Measurements from ENCODE around the gene ZNF3. TPM values are rescaled to one million over a fixed set of nuclear protein-coding genes. Genes with fewer than 3 reads are reported as not detected.

ZNF3 gene
- total RNA-seq = 16.0 and 33.5 TPM in 2 replicates

GRCh38 chr7:100081535-100082102 lies at the start of gene ZNF3:
Gene ZNF3, minus strand, starts transcription at chr7:100081723. Its CDS starts 4,366 bp downstream, at chr7:100077357.

GRCh38 chr7:100126931-100127865 lies 45.7 kb upstream of the ZNF3 start, which contains the start of gene MBLAC1:
Gene MBLAC1, plus strand, starts transcription at chr7:100126967. Its CDS starts 429 bp downstream, at chr7:100127396.

GRCh38 chr7:100119072-100119969 lies 37.8 kb upstream of the ZNF3 start, which contains the start of the genes CNPY4 and TAF6:
Gene CNPY4, plus strand, starts transcription at chr7:100119634. Its CDS starts 111 bp downstream, at chr7:100119745.
Gene TAF6, minus strand, starts transcription at chr7:100119358. Its CDS starts 5,149 bp downstream, at chr7:100114209.

GRCh38 chr7:100101016-100101862 lies 19.7 kb upstream of the ZNF3 start, which contains the start of the genes AP4M1 and MCM7:
Gene AP4M1, plus strand, starts transcription at chr7:100101643. Its CDS starts 72 bp downstream, at chr7:100101715.
Gene MCM7, minus strand, starts transcription at chr7:100101397. Its CDS starts 103 bp downstream, at chr7:100101294.

GRCh38 chr7:100088621-100089457 lies 7.3 kb upstream of the ZNF3 start, which contains the start of gene COPS6:
Gene COPS6, plus strand, starts transcription at chr7:100088969. Its CDS starts 22 bp downstream, at chr7:100088991.

GRCh38 chr7:100049441-100050291 lies 31.9 kb downstream of the ZNF3 start, which contains the start of gene ZSCAN21:
Gene ZSCAN21, plus strand, starts transcription at chr7:100049774. Its CDS starts 7,233 bp downstream, at chr7:100057007.

Other genes starting within 250 kb of the ZNF3 start
- gene OR2AE1, start 204.7 kb downstream of the ZNF3 start, total RNA-seq = not detected in 2 replicates
- gene TRIM4, start 162.2 kb downstream of the ZNF3 start, total RNA-seq = 21.4 and 40.1 TPM in 2 replicates
- gene GJC3, start 152.1 kb downstream of the ZNF3 start, total RNA-seq = 0.24 and 0.64 TPM in 2 replicates
- gene AZGP1, start 105.7 kb downstream of the ZNF3 start, total RNA-seq = 0.21 and 0.48 TPM in 2 replicates
- gene ZKSCAN1, start 66.1 kb downstream of the ZNF3 start, total RNA-seq = 39.4 and 44.3 TPM in 2 replicates
- gene ZSCAN21, start 31.9 kb downstream of the ZNF3 start, total RNA-seq = 7.7 and 10.9 TPM in 2 replicates
- gene COPS6, start 7.2 kb upstream of the ZNF3 start, total RNA-seq = 35.7 and 53.5 TPM in 2 replicates
- gene MCM7, start 19.7 kb upstream of the ZNF3 start, total RNA-seq = 21.3 and 34.5 TPM in 2 replicates
- gene AP4M1, start 19.9 kb upstream of the ZNF3 start, total RNA-seq = 16.6 and 30.6 TPM in 2 replicates
- 25.8 and 34.3 TPM in 2 replicates for gene TAF6, start 37.6 kb upstream of the ZNF3 start, total RNA-seq
- gene CNPY4, start 37.9 kb upstream of the ZNF3 start, total RNA-seq = 3.0 and 4.8 TPM in 2 replicates
- 1.3 and 1.7 TPM in 2 replicates for gene MBLAC1, start 45.2 kb upstream of the ZNF3 start, total RNA-seq
- 55.4 and 59.5 TPM in 2 replicates for gene LAMTOR4, start 67.2 kb upstream of the ZNF3 start, total RNA-seq
- 3.1 and 4.0 TPM in 2 replicates for gene TRAPPC14, start 77.0 kb upstream of the ZNF3 start, total RNA-seq
- 0.43 and 0.72 TPM in 2 replicates for gene GAL3ST4, start 86.9 kb upstream of the ZNF3 start, total RNA-seq
- gene GPC2, start 95.7 kb upstream of the ZNF3 start, total RNA-seq = 2.2 and 3.0 TPM in 2 replicates
- gene STAG3, start 96.2 kb upstream of the ZNF3 start, total RNA-seq = 0.72 and 1.3 TPM in 2 replicates
- gene PVRIG, start 138.2 kb upstream of the ZNF3 start, total RNA-seq = not detected in 2 replicates
- not detected in 2 replicates for gene SPDYE3, start 226.0 kb upstream of the ZNF3 start, total RNA-seq

All from tracheal epithelial cell (primary cell).